Measurements from ENCODE around the gene DENND4C. TPM values are rescaled to one million over a fixed set of nuclear protein-coding genes. Genes with fewer than 3 reads are reported as not detected.
"Not testable (repeated sequence)": the region's sequence is repeated elsewhere in the genome, so short reads cannot be mapped to it uniquely, and the experiment has no call there.

The DENND4C gene
- total RNA-seq, 6 experiments from 2014 or later, result 16.5 to 20.6 (median 19.3) TPM

DNA sequence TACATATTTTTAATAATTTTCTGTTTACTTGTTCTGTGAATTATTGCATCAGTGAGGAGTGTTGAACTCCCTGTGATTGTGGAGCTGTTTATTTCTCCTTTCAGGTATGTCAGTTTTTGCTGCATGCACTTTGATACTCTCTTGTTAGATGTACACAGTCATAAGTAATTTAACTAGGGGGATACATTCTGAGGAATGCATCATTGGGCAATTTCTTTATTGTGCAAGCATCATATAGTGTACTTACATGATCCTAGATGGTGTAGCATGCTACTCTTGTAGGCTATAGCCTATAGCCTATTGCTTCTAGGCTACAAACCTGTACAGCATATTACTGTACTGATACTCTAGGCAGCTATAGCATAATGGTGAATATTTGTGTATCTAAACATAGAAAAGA lies 9.5 kb downstream of the DENND4C start:
- Mint-ChIP-seq H3K27ac (no peak overlapping the region), H3K4me1 (ENCODE audit: low read depth) (peaks cover 10% of the 10 kb centered on the region), H3K9me3 (no peaks in the 10 kb centered on the region), H3K27me3 (ENCODE audit: insufficient read depth) (peaks cover 1% of the 10 kb centered on the region; the same call in 1 of the 2 replicates), H3K4me3 (no peak overlapping the region), H3K36me3 (ENCODE audit: low read depth) (peaks cover 8% of the 10 kb centered on the region; the same call in 1 of the 2 replicates)
- DNase-seq, result no peak
- TF ChIP-seq, protein P1, sequence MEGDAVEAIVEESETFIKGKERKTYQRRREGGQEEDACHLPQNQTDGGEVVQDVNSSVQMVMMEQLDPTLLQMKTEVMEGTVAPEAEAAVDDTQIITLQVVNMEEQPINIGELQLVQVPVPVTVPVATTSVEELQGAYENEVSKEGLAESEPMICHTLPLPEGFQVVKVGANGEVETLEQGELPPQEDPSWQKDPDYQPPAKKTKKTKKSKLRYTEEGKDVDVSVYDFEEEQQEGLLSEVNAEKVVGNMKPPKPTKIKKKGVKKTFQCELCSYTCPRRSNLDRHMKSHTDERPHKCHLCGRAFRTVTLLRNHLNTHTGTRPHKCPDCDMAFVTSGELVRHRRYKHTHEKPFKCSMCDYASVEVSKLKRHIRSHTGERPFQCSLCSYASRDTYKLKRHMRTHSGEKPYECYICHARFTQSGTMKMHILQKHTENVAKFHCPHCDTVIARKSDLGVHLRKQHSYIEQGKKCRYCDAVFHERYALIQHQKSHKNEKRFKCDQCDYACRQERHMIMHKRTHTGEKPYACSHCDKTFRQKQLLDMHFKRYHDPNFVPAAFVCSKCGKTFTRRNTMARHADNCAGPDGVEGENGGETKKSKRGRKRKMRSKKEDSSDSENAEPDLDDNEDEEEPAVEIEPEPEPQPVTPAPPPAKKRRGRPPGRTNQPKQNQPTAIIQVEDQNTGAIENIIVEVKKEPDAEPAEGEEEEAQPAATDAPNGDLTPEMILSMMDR (IDR thresholded peaks at IDR 0.05), result no peak

DNA sequence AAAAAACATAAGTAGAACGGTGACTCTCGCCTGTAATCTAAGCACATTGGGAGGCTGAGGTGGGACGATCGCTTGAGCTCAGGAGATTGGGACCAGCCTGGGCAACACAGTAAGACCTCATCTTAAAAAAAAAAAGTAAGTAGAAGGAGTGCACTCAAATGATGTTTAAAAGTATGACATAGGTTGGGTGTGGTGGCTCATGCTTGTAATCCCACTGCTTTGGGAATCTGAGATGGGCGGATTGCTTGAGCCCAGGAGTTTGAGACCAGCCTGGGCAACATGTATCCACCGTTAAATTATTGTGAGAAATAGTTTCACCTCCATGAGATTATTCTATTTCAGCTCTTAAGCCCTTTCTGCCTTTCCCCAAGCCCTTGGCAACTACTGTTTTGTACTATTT lies 11.2 kb downstream of the DENND4C start:
- Mint-ChIP-seq H3K27ac (no peak overlapping the region), H3K9me3 (no peaks in the 10 kb centered on the region), H3K4me1 (ENCODE audit: low read depth) (peaks cover 10% of the 10 kb centered on the region), H3K4me3 (no peak overlapping the region), H3K27me3 (ENCODE audit: insufficient read depth) (peaks cover 1% of the 10 kb centered on the region; the same call in 1 of the 2 replicates), H3K36me3 (ENCODE audit: low read depth) (peaks cover 12% of the 10 kb centered on the region; the same call in 1 of the 2 replicates)
- DNase-seq, result no peak
- TF ChIP-seq, protein P1 (IDR thresholded peaks at IDR 0.05), result no peak

DNA sequence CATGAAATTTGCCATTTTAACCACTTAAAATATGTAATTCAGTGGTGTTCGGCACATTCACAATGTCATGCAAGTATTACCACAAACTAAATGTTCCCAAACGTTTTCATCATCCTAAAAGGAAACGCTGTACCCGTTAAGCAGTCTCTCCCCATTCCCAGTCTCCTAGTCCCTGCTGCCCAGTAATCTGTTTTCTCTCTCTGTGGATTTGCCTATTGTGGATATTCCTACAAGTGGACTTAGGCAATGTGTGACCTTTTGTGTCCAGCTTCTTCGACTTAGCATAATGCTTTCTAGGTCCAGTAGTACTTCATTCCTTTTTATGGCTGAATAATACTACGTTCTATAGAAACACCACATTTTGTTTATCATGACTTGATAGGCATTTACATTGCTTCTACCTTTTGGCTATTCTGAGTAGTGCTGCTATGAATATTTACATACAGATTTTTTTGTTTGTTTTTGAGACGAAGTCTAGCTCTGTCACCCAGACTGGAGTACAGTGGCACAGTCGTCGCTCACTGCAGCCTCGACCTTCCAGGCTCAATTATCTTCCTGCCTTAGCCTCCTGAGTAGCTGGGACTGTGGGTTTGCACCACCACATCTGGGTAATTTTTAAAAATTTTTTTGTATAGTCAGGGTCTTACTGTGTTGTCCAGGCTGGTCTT lies 13.0 kb downstream of the DENND4C start:
- TF ChIP-seq, protein P1 (IDR thresholded peaks at IDR 0.05), result no peak
- peaks cover 10% of the 10 kb centered on the region for H3K4me1 Mint-ChIP-seq (ENCODE audit: low read depth)
- H3K4me3 Mint-ChIP-seq, result no peak overlapping the region
- peaks cover 12% of the 10 kb centered on the region; the same call in 1 of the 2 replicates for H3K36me3 Mint-ChIP-seq (ENCODE audit: low read depth)
- no peak for DNase-seq
- no peaks in the 10 kb centered on the region for H3K9me3 Mint-ChIP-seq
- no peak overlapping the region for H3K27ac Mint-ChIP-seq
- H3K27me3 Mint-ChIP-seq (ENCODE audit: insufficient read depth), result peaks cover 1% of the 10 kb centered on the region; the same call in 1 of the 2 replicates

DNA sequence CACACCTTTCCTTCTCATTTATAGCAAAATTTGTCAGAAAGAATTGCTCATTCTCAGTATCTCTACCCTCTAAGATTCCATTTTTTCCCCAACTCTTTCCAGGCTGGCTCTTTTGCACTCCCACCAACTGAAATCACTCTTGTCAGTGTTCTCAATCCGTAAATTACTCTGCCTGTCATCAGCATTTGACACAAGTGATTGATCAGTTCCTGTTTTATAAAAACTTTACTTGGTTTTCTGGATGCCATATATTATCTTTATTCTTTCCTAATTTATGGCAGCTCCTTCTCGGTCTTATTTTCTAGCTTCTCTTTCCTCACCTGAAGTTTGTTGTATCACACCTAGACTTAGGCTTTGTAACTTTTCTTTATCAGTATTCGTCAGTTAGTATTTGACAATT lies 16.4 kb downstream of the DENND4C start:
- Mint-ChIP-seq H3K27me3 (ENCODE audit: insufficient read depth) (no peaks in the 10 kb centered on the region), H3K36me3 (ENCODE audit: low read depth) (peaks cover 14% of the 10 kb centered on the region; the same call in 1 of the 2 replicates), H3K27ac (no peak overlapping the region), H3K4me1 (ENCODE audit: low read depth) (no peaks in the 10 kb centered on the region), H3K4me3 (no peak overlapping the region), H3K9me3 (no peaks in the 10 kb centered on the region)
- DNase-seq, result no peak
- TF ChIP-seq, protein P1 (IDR thresholded peaks at IDR 0.05), result no peak

DNA sequence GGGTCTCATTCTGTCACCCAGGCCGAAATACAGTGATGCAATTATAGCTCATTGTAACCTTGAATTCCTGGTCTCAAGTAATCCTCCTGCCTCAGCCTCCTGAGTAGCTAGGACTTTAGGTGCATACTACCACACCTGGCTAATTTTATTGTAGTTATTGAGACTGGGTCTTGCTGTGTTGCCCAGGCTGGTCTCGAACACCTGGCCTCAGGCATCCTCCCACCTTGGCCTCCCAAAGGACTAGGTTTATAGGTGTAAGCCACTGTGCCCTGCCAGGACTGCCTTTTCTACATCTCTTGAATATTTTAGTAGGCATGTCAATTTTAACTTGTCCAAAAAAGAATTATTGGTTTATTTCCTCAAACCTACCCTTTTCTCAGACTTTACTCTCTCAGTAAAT lies 16.9 kb downstream of the DENND4C start:
- DNase-seq, result no peak
- H3K36me3 Mint-ChIP-seq (ENCODE audit: low read depth), result peaks cover 17% of the 10 kb centered on the region; the same call in 1 of the 2 replicates
- no peaks in the 10 kb centered on the region for H3K4me1 Mint-ChIP-seq (ENCODE audit: low read depth)
- TF ChIP-seq, protein P1 (IDR thresholded peaks at IDR 0.05), result no peak
- H3K27me3 Mint-ChIP-seq (ENCODE audit: insufficient read depth), result no peaks in the 10 kb centered on the region
- no peak overlapping the region for H3K4me3 Mint-ChIP-seq
- H3K9me3 Mint-ChIP-seq, result no peaks in the 10 kb centered on the region
- H3K27ac Mint-ChIP-seq, result no peak overlapping the region

DNA sequence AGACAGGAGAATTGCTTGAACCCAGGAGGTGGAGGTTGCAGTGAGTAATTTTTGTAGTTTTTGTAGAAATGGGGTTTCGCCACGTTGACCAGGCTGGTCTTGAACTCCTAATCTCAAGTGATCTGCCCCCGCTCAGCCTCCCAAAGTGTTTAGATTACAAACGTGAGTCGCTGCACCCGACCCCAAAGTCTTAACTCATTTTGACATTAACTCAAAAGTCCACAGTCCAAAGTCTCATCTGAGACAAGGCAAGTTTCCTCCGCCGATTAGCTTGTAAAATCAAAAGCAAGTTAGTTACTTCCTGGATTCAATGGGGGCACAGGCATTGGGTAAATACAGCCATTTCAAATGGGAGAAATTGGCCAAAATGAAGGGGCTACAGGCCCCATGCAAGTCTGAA lies 19.9 kb downstream of the DENND4C start:
- H3K9me3 Mint-ChIP-seq; H3K4me1 Mint-ChIP-seq (ENCODE audit: low read depth); H3K4me3 Mint-ChIP-seq; DNase-seq; H3K27me3 Mint-ChIP-seq (ENCODE audit: insufficient read depth); H3K27ac Mint-ChIP-seq: not testable (repeated sequence)
- peaks cover 17% of the 10 kb centered on the region; the same call in 1 of the 2 replicates for H3K36me3 Mint-ChIP-seq (ENCODE audit: low read depth)

DNA sequence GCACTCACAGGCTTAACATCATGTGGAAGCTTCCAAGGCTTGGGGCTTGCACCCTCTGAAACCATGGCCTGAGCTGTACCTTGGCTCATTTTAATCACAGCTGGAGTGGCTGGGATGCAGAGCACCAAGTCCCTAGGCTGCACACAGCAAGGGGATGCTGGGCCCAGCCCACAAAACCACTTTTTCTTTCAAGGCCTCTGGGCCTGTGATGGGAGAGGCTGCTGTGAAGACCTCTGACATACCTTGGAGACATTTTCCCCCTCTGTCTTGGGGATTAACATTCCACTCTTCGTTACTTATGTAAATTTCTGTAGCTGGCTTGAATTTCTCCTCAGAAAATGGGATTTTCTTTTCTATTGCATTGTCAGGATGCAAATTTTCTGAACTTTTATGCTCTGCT lies 20.7 kb downstream of the DENND4C start:
- not testable (repeated sequence) for DNase-seq; H3K27ac Mint-ChIP-seq; H3K4me1 Mint-ChIP-seq (ENCODE audit: low read depth); H3K4me3 Mint-ChIP-seq; H3K27me3 Mint-ChIP-seq (ENCODE audit: insufficient read depth); H3K9me3 Mint-ChIP-seq
- H3K36me3 Mint-ChIP-seq (ENCODE audit: low read depth), result peaks cover 12% of the 10 kb centered on the region; the same call in 1 of the 2 replicates

DNA sequence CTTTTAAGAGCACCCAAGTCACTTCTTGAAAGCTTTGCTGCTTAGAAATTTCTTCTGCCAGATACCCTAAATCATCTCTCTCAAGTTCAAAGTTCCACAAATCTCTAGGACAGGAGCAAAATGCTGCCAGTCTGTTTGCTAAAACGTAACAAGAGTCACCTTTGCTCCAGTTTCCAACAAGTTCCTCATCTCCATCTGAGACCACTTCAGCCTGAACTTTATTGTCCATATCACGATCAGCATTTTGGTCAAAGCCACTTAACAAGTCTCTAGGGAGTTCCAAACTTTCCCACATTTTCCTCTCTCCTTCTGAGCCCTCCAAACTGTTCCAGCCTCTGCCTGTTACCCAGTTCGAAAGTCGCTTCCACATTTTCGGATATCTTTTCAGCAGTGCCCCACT lies 21.1 kb downstream of the DENND4C start:
- peaks cover 12% of the 10 kb centered on the region; the same call in 1 of the 2 replicates for H3K36me3 Mint-ChIP-seq (ENCODE audit: low read depth)
- H3K27ac Mint-ChIP-seq; H3K9me3 Mint-ChIP-seq; H3K4me1 Mint-ChIP-seq (ENCODE audit: low read depth); H3K27me3 Mint-ChIP-seq (ENCODE audit: insufficient read depth); DNase-seq; H3K4me3 Mint-ChIP-seq: not testable (repeated sequence)

Data from HFFc6 (cell line).